ENCODE data around the gene FAM53B.
"Not testable (repeated sequence)": the region's sequence is repeated elsewhere in the genome, so short reads cannot be mapped to it uniquely, and the experiment has no call there.

FAM53B gene

DNA sequence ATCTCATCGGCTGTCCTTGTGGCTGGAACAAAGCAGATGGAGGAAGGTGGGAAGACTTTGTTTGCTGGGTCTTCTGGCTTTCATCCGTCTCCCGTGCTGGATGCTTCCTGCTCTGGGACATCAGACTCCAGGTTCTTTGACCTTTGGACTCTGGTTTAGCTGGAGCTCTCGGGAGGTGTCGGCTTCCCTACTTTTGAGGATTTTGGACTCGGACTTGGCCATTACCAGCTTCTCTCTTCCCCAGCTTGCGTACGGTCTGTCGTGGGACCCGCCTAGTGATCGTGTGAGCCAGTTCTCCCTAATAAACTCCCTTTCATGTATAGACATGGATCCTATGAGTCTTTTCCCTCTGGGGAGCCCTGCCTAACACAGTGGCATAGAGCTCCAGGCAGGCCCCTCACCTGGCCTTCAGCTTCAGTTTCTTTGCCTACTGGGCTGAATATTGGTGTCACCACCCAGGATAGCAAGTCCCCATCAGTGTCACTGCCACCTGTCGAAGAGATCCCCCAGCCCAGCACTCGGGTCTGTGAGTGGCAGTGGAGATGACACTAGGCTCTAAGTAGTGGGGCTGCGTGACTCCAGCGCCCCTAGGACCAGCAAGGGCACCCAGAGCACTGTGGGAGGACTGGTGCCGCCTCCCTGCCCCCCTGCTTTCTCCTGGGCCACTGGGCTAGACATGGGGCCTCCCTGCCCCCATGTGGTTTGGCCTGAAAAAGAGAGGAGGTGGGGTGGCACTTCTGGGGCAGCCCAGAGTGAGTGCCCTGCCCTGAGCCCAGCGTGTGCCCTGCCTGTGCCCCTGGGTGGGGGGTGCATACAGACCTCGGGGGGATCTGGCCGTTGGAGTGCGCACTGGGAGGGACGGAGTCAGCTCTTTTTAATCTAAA lies 147.0 kb downstream of the FAM53B start:
- DNase-seq (ENCODE audit: low read depth) = no peak

DNA sequence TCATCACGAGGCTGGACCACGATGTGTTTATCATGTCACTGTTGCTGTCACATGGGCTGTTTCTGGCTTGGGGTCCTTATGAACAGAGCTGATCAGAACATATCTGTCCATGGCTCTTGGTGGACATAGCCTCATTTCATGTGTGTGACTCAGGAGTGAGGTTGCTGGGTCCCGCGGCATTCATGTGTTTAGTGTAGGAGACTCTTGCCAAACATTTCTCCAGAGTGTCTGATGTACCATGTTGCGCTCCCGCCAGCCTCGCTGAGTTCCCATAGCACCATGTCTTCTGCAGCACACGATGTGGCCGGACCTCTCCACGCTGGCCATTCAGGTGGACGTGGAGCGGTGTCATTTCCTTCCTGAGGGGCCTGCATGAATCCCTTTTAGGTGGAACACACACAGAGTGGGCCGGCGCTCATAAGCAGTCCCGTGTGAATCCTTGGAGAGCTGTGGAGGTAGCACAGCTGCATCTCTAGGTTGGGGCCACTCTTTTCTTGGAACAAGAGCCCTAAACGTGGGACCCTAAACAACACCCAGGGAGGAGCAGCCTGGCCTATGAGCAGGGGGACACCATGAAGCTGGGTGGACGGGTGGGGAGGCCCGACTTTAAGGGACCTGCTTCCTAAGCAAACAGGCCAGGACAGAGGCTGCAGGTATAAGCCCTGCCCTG lies 147.9 kb downstream of the FAM53B start:
- DNase-seq (ENCODE audit: low read depth) = no peak

DNA sequence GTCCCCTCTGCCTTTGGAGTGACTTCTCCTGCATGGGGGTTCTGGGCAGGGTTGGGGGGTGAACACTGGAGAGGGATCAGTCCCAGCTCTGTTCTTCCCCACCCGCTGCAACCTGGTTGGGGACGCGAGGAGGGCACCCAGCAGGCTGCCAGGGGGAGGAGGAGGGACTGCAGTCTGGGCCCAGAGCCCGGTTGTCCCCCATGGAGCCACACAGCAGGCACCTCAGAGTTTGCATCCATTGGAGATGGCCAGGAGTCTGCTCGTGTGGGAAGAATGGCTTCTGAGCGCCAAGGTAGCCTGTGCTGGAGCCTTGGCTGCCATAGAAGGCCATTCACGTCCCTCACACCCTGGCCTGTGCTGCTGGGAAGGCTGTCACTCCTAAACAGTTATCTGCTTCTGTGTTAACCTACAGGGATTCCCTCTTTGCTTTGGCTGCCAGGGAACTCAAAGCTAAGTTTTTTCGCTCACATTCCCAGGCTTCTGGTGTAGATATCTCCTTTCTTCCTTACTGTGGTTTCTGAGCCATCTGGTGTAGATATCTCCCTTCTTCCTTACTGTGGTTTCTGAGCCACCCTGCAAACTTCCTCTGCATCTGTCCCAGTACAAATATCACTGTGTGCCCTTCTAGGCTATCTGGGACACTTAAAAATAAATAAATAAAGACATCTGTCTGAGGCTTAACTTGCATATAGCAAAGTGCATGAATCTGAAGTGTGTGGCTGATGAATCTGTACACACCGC lies 148.9 kb downstream of the FAM53B start:
- no peak for DNase-seq (ENCODE audit: low read depth)

DNA sequence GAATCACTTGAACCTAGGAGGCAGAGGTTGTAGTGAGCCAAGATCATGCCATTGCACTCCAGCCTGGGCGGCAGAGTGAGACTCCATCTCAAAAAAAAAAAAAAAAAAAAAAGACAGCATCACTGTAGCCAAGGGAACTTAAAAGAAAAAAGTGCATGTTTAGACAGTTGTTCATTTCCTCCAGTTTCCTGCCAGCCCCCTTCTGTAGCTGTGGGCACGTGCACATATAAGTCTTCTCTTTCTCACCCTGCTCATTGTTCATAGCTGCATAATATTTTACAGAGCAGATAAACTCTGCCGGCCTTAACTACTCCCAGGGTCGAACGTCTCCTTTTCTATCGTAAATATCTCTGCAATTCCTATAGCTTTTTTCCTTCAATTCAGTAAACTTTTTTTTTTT lies 149.9 kb downstream of the FAM53B start:
- no peak for DNase-seq (ENCODE audit: low read depth)

DNA sequence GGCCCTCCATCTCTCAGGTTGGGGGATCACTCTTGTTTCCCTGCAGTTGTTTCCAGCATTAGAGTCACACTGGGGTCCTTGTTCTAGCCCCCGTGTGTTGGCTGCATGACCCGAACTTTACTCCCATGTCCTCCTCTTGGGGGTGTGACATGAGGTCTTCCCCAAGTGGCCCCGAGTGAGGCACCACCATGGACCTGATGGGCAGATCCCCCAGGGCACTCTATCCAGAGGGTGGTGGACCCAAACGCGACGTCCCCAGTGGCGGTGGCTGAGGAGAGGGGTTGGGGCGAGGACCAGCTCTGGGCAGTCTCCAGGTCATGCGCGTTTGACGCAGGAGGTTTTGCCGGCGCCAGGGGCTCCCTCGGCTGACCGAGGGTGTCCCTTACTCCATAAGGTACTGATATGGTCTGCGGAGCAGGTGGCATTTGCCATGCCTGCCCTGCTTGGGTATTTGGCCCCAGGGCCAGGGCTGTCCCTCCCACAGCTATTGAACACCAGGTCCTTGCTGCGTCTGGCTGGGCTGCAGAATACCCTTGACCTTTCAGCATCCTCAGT lies 150.7 kb downstream of the FAM53B start:
- DNase-seq (ENCODE audit: low read depth) = no peak

DNA sequence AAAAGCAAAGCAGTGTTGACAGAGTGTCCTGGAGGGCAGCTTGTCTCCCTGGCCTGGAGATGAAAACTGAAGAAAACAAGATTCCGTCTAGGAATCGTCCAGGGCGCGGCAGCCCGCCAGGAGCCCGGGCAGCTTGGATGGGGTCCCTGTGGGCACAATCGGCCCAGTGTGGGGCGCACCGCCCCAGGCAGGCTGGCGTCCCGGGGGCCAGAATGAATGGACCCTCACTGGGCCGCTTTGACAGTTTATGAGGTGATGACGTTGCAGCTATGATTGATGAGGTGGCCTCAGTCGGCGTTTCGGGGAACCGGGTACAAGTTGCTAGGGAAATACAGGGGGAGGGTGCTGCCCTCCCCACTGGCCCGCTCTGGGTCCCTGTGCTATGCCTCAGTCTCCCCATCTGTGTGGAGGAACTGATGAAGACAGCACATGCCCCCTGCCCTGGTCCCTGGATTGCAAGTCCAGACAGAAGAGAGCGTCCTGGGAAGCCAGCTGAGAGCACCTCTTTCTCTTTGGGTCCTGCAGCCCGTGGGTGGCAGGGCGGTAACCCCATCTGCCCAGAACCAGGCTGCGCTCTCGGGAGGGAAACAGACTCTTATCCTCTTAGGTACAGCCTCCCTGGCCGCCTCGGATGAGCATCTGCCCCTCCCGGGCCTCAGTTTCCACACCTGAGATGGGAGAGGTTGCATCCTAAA lies 151.3 kb downstream of the FAM53B start:
- no peak for DNase-seq (ENCODE audit: low read depth)

DNA sequence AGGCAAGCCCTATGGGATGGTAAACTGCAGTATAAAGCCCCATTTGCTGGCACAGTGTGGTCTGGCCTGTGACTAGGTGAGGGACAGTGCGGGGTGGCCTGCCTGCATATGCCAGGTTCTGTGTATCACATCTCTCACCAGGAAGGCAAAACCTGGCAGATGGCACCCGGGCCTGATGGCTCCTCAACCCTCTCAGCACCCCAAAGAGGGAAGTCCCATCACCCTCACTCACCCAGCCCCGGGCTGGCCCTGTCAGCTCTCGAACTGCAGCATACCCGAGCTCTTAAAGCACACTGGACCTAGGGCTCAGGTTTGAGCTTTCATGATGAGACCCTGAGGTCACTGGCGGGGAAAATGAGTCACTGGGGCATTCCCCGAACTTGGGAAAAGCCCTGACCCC lies 152.1 kb downstream of the FAM53B start:
- no peak for DNase-seq (ENCODE audit: low read depth)

DNA sequence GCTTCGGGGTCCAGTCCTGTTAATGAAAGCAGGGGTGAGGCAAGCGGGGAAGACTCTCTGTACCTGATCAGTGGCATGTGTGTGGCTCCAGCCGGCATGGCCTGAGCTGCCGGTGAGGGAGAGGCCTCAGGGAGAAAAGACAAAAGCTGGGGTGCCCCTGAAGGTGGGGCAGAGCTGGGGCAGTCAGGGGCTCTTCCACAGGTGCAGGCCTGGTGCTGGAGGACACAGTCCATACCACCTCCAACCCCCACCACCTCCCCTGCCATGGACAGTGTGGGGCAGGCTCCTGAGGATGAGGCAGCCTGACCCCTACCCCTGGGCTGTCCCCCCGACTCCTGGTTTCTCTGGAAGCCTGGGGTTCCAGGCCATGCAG lies 153.1 kb downstream of the FAM53B start:
- DNase-seq (ENCODE audit: low read depth) = no peak

DNA sequence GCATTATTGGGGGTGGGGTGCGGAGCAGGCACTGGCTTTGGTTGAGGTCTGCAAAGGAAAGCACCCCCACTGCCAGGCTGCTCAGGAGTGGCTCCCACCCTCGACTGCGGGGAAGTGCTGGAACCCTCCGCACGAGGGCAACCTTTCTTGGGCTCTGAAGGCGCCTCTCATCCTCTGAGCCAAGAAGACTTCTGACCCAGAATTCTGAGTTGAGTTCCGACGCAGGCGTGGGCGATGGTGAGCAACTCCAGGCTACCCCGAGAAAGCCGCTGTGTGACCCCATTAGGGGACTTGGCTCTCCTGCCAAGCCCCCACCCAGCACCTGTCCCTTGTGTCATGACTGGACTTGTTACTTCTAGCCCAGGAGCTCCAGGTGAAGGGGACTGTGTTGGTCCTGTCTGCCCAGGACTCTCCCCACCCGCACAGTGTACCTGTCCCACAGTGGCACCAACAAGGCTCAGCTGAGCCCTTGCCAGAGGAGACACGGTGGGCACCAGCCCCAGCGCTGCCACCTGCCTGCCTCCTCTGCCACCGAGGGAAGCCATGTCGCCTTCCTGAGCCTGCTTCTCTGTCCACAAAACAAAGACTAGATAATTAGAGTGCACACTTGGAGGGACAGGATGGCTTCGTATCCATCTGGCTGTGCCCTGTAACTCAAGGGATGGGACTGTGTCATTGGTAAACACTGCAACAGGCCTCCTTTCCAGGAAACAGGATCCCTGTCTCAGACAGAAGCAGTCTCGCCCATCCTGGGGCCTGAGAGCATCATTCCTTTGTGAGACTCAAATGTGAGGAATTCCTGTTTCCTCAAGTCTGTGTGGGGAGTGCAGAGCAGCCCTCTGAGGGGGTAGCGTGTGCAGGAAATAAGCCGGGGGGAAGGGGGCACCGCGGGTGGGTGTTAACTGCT lies 153.7 kb downstream of the FAM53B start:
- DNase-seq (ENCODE audit: low read depth) = no peak

DNA sequence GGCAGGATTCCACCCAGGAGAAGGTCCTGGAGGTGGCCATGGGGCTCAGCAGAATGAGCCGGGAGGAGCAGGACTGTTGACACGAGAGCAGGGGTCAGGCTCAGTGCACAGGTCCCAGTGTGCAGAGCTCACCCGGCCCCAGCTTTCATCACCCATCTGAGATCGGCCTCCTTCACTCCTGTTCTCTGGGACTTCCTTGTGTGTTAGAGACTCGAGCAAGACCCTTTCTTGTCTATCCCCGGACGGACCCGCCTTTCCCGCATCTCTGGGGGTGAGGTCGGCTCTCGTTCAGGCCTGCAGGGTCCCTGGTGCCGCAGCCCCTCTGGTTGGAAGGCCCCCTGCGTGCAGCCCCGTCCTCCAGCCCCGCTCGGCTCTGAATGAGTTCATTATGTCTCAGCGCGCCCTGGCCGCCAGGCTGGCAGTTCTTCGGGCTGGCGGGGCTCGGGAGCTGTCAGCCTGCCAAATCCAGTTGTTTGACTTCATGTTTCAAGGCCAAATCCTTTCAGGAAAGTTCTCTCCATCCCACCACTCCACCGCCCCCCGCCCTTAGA lies 154.6 kb downstream of the FAM53B start:
- DNase-seq (ENCODE audit: low read depth) = no peak

DNA sequence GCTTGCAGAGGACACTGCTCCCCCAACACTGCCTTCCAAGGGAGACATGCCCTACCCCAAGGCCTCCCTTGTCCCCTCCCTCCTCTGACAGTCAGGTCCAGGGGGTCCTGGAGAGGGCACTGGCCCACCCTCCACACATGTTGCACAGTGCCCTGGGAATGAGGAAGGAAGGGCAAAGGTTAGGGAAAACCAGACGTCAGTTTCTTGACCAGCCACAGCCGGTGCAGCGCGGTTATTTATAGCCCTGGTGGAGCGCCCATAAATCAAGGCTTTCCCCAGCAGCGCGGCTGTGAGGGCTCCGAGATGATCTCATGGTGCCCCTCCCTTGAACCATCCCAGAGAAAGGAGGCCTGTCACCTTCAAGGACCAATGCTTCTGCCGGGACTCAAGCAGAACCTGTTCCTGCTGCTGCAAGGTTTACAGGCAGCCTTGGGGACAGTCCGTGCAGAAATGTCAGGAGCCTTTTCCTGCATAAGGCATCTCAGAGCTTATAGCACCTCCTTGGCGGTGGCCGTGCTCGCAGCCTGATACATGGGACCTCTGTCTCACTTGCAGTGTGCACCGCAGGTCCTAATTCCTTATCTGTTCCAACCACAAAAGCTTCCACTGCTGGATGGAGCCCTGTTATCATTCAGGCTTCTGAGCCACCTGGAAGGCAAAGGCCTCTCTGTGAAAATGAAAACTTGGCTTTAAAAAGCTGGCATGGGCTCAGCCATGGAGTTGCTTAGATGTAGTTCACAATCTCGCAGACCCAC lies 155.3 kb downstream of the FAM53B start:
- DNase-seq (ENCODE audit: low read depth) = no peak

DNA sequence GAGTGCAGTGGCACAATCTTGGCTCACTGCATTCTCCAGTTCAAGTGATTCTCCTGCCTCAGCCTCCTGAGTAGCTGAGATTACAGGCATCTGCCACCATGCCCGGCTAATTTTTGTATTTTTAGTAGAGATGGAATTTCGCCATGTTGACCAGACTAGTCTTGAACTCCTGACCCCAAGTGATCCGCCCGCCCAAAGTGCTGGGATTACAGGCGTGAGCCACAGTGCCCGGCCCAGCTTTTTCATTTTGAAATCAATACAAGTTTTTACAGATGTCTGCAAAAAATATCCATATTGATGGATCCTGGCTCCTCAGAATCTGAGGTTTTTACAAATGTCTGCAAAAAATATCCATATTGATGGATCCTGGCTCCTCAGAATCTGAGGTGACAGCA lies 155.8 kb downstream of the FAM53B start:
- not testable (repeated sequence) for DNase-seq (ENCODE audit: low read depth)

DNA sequence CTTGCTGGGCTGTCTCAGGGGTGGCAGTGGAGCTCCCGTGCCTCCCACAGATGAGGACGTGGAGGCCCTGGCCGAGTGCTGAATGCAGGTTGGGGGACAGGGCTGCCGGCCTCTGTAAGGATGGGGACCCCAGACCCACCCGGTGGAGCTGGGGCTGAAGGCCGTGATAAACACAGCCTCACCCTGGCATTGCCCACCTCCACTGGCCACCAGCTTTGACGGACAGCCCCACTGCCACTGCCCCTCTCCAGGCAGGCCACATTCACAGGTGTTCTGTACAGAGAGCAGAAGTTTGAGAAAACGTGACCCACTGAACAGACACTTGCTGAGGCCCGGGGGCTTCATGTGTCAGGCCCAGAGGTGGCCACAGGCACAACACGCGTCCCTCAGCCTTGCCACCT lies 156.4 kb downstream of the FAM53B start:
- no peak for DNase-seq (ENCODE audit: low read depth)

DNA sequence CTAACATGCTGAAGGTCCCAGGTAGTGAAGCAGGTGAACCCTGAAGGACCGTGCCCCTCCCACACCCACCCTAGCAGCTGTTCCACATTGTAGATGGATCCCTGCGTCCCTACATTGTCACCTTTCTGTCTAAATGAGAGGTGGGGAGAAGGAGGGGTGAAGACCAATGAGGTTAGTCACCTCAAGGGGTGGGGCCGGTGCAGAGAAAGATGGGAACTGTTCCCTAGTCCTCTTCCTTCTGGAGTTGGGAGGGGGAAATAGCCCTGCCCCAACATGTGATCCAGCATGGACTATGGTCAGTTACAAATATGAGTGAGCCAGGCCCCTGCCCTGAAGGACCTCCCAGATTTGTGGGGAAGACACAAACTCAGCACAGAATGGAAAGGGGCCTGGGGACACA lies 158.0 kb downstream of the FAM53B start:
- DNase-seq (ENCODE audit: low read depth) = no peak

DNA sequence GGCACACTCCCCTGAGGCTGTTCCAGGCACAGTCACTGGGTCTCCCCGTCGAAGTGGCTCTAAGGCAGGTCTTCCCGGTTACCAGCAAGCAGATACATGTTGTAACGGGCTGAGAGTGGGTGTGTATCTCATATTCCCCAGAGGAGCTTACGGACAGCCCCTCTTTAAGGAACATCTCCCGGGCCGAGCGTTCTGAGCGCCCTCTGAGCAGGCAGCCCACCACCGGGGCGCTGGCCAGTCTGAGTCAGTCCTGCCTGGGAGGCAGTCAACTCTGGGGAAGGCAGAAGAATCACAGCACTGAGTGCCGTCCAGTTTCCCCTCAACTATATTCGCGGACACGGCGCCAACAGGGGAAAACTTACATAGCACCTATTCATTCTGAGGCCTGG lies 165.2 kb downstream of the FAM53B start:
- no peak for DNase-seq (ENCODE audit: low read depth)

DNA sequence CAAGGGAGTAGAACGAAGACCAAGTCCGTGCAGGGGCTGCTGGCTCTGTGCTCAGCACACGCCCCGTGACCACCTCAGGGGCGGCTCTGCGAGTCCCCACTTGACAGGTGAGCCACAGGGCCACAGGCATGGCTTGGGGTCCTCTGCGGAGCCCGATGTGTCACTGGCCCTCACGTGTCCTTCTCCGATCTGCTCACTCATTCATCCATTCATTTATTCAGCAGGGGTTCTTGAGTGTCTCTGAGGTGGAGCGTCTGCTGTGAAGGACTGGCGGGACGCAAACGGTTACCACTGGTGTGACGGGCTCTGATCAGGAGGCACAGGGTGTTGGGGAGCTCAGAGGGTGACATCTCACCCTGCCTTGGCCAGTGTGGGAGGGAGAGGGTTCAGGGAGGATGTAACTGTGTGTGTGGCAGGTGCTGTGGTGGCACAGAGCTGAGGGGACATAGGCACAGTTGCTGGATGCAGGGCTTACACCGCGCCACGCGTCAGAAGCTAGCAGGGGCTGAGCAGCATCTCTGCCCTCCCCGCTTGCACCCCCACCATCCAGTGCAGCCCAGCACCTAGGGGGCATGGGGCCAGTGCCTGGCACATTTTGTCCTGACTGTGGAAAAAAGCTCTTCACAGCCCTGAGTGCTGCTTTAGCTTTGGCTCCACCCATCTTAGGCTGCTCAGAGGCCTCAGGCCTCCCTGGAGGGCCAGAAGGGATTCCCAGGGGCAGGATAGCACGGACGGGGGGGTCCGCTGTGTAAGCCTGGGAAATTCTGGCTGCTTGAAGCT lies 165.8 kb downstream of the FAM53B start:
- no peak for DNase-seq (ENCODE audit: low read depth)

DNA sequence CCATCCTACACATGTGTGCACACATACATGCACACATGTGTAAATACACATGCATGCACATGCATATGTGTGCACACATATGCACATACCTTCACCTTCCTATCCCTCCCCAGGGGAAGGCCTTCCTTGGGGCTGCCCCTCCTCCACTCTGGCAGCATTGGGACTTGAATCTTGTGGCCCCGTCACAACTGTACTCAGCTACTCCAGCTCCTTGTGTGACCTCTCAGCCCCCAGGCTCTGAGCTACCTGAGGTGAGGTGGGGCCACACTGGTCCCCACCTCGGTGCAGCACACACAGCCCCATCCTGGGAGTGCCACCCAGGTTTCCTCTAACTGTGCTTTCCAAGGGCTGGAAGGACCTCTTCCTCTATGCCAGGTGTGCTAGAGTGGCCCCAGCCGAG lies 166.5 kb downstream of the FAM53B start:
- no peak for DNase-seq (ENCODE audit: low read depth)

DNA sequence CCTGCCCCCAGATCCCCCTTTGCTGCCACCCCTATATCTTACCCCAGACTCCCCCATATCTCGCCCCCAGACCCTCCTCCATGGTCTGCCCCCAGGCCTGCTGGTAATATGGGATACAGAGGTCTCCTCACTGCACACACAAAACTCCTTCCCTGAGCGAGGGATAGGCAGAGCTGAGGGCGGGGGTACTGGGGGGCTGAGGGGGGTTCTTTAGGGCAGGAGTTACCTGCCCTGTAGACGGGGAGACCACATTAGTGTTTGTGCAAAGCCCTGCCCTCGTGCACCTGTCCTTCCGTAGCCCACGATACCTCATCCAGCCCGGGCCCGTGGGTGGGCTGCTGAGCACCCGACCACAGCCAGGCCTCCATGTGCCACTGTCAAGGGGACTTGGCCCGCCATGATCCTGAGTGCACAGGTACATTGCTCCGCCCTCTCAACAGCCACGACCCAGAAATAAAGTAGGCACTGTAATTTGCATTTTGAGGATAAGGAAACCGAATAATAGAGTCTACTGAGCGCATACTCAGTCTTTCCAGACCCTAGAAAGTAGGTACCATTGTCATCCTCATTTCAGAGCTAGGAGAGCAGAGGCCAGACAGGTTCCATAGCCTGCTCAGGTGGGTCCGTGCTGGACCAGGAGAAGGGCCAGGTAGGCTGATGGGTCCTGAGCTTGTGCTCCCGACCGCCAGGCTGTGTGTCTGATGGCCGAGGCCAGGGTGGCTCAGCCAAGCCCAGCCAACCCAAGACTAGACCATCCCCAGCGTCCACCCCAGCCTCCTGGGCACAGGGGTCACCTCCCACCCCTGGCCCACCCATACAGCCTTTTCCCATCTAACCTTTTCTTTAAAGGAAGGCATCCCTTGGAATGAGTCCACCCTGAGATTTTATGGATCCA lies 167.4 kb downstream of the FAM53B start:
- no peak for DNase-seq (ENCODE audit: low read depth)

Measured in activated T-helper 1 cell treated with Interleukin-2 at 50 U/mL for 16 hours (primary cell).